ENCODE results near the gene C4orf33. TPM values are rescaled to one million over a fixed set of nuclear protein-coding genes. Genes with fewer than 3 reads are reported as not detected.

C4orf33 gene
- polyA plus RNA-seq, 1 donor (not counting 4 experiments of a cell fraction or from before 2014, with no cell fraction given): 25.7 TPM

DNA sequence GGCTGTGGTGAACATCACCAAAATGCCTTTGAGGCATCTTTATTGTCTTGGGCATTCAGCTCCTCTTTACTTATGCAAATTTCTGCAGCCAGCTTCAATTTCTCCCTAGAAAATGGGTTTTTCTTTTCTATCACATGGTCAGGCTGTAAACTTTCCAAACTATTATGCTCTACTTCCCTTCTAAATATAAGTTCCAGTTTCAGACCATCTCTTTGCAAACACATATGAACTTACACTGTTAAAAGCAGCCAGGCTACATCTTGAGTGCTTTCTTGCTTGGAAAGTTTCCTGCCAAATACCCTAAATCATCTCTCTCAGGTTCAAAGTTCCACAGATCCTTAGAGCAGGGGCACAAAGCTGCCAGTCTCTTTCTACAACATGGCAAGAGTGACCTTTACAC is 15.8 kb upstream of the C4orf33 start:
- TF ChIP-seq EZH2 (IDR thresholded peaks at IDR 0.05; ENCODE audit: low read length): no peak
- TF ChIP-seq, protein P1, sequence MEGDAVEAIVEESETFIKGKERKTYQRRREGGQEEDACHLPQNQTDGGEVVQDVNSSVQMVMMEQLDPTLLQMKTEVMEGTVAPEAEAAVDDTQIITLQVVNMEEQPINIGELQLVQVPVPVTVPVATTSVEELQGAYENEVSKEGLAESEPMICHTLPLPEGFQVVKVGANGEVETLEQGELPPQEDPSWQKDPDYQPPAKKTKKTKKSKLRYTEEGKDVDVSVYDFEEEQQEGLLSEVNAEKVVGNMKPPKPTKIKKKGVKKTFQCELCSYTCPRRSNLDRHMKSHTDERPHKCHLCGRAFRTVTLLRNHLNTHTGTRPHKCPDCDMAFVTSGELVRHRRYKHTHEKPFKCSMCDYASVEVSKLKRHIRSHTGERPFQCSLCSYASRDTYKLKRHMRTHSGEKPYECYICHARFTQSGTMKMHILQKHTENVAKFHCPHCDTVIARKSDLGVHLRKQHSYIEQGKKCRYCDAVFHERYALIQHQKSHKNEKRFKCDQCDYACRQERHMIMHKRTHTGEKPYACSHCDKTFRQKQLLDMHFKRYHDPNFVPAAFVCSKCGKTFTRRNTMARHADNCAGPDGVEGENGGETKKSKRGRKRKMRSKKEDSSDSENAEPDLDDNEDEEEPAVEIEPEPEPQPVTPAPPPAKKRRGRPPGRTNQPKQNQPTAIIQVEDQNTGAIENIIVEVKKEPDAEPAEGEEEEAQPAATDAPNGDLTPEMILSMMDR (optimal IDR thresholded peaks at IDR 0.05 in 1 of 3, IDR thresholded peaks at IDR 0.05 in 1 of 3, conservative IDR thresholded peaks at IDR 0.05 in 1 of 3; ENCODE audit: extremely low read depth in 1 of 3, insufficient read depth in 2 of 3, low read length in 3 of 3): no peak
- Histone ChIP-seq H3K9me1 (ENCODE audit: control insufficient read depth, extremely low read depth, insufficient read depth, low read length) (no peaks in the 10 kb centered on the region), H4K20me1 (ENCODE audit: control insufficient read depth, extremely low read depth, insufficient read depth, low read length) (no peaks in the 10 kb centered on the region), H3K4me1 (ENCODE audit: control insufficient read depth, extremely low read depth, insufficient read depth, low read length) (no peaks in the 10 kb centered on the region), H3K27me3 (ENCODE audit: control insufficient read depth, extremely low read depth, insufficient read depth, low read length) (no peaks in the 10 kb centered on the region), H3K36me3 (ENCODE audit: control insufficient read depth in 2 of 2, extremely low read depth in 1 of 2, insufficient read depth in 2 of 2, low read length in 2 of 2) (no peaks in the 10 kb centered on the region), H3K27ac (ENCODE audit: control insufficient read depth, insufficient read depth, low read length) (no peak overlapping the region), H2AFZ (ENCODE audit: control insufficient read depth, low read length) (no peak overlapping the region), H3K79me2 (ENCODE audit: control insufficient read depth, insufficient read depth, low read length) (peaks cover 21% of the 10 kb centered on the region), H3K9ac (ENCODE audit: control insufficient read depth, extremely low read depth, insufficient read depth, low read length) (no peak overlapping the region), H3K4me3 (ENCODE audit: control insufficient read depth in 2 of 3, extremely low read depth in 1 of 3, insufficient read depth in 2 of 3, low read depth in 1 of 3, low read length in 3 of 3) (no peak overlapping the region), H3K9me3 (ENCODE audit: control insufficient read depth, low read depth, low read length) (no peaks in the 10 kb centered on the region), H3K4me2 (ENCODE audit: control insufficient read depth, extremely low read depth, insufficient read depth, low read depth, low read length) (no peak overlapping the region)
- no peak for FAIRE-seq
- dilution Hi-C loops (cut with MboI; ENCODE audit: extremely low pct_ligation_motif_present, low sequenced_read_pairs): no loop called here
- no peak for DNase-seq (ENCODE audit: low read depth, low spot score)

DNA sequence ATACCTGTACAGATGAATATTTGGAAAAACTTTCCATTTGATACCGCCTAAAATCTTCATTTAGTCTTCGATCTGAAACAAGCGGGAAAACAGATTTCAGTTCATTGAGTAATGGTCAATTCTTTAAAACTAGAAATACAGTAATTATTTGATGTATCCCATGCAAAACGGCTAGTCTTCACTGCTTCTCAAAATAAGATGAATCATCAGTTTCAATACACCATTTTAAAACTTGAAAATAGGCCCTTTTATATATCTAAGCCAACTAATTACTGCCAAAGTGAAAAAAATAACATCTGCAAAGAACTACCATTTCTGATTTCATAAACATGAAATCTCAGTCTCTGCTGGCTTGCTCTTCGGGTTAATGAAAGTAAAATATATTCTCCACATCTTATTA is 13.7 kb upstream of the C4orf33 start:
- no peak overlapping the region for H2AFZ ChIP-seq (ENCODE audit: control insufficient read depth, low read length)
- no peaks in the 10 kb centered on the region for H3K27me3 ChIP-seq (ENCODE audit: control insufficient read depth, extremely low read depth, insufficient read depth, low read length)
- DNase-seq (ENCODE audit: low read depth, low spot score) (no peak), FAIRE-seq (no peak)
- H3K4me1 ChIP-seq (ENCODE audit: control insufficient read depth, extremely low read depth, insufficient read depth, low read length): no peaks in the 10 kb centered on the region
- no peak overlapping the region for H3K27ac ChIP-seq (ENCODE audit: control insufficient read depth, insufficient read depth, low read length)
- H3K4me2 ChIP-seq (ENCODE audit: control insufficient read depth, extremely low read depth, insufficient read depth, low read depth, low read length): no peak overlapping the region
- H3K9me3 ChIP-seq (ENCODE audit: control insufficient read depth, low read depth, low read length): no peaks in the 10 kb centered on the region
- no peaks in the 10 kb centered on the region for H3K36me3 ChIP-seq (ENCODE audit: control insufficient read depth in 2 of 2, extremely low read depth in 1 of 2, insufficient read depth in 2 of 2, low read length in 2 of 2)
- dilution Hi-C loops (cut with MboI; ENCODE audit: extremely low pct_ligation_motif_present, low sequenced_read_pairs): no loop called here
- TF ChIP-seq, protein P1 (optimal IDR thresholded peaks at IDR 0.05 in 1 of 3, IDR thresholded peaks at IDR 0.05 in 1 of 3, conservative IDR thresholded peaks at IDR 0.05 in 1 of 3; ENCODE audit: extremely low read depth in 1 of 3, insufficient read depth in 2 of 3, low read length in 3 of 3): no peak
- TF ChIP-seq EZH2 (IDR thresholded peaks at IDR 0.05; ENCODE audit: low read length): no peak
- peaks cover 37% of the 10 kb centered on the region for H3K79me2 ChIP-seq (ENCODE audit: control insufficient read depth, insufficient read depth, low read length)
- H3K9ac ChIP-seq (ENCODE audit: control insufficient read depth, extremely low read depth, insufficient read depth, low read length): no peak overlapping the region
- H4K20me1 ChIP-seq (ENCODE audit: control insufficient read depth, extremely low read depth, insufficient read depth, low read length): no peaks in the 10 kb centered on the region
- no peaks in the 10 kb centered on the region for H3K9me1 ChIP-seq (ENCODE audit: control insufficient read depth, extremely low read depth, insufficient read depth, low read length)
- no peak overlapping the region for H3K4me3 ChIP-seq (ENCODE audit: control insufficient read depth in 2 of 3, extremely low read depth in 1 of 3, insufficient read depth in 2 of 3, low read depth in 1 of 3, low read length in 3 of 3)

Measured in keratinocyte (primary cell).